Left ventricle myocardium inferior (tissue), 1 donor: ENCODE data around the gene MED13L. TPM values are rescaled to one million over a fixed set of nuclear protein-coding genes. Genes with fewer than 3 reads are reported as not detected.

Experiments
- DNase-seq: peaks from one replicate; pipeline ENCODE4 v3.0.0-alpha.2; 2020
- H3K27ac ChIP-seq: fragments of 200-600 bp; replicated peaks from 2 replicates; pipeline ENCODE4 v1.8.0; 2021
- H3K27me3 ChIP-seq: fragments of 200-600 bp; 2 replicates; pipeline ENCODE4 v1.8.0; 2021; ENCODE audit warnings: low read depth
- H3K36me3 ChIP-seq: fragments of 200-600 bp; 2 replicates; pipeline ENCODE4 v1.8.0; 2021
- H3K4me1 ChIP-seq: fragments of 200-600 bp; 2 replicates; pipeline ENCODE4 v1.8.0; 2021
- H3K4me3 ChIP-seq: fragments of 200-600 bp; 2 replicates; pipeline ENCODE4 v1.8.0; 2021; ENCODE audit warnings: mild to moderate bottlenecking, moderate library complexity
- H3K9me3 ChIP-seq: fragments of 200-600 bp; replicated peaks from 2 replicates; pipeline ENCODE4 v1.8.0; 2021
- intact Hi-C: fragments of 100-400 bp; cut with micrococcal nuclease; formaldehyde crosslinking; loops from one replicate; pipeline ENCODE4 v1.11.0; 2022
- total RNA-seq: library from RNA; stranded (reverse); fragmentation: NEBNext Ultra II Directional; extraction: Animal tissue kit (Norgen Biotek cat#: 25700); gene quantifications from one replicate; pipeline ENCODE4 v1.2.1, GENCODE V29; 2021
- TF ChIP-seq, protein P1 (sequence below): fragments of 200-600 bp; IDR thresholded peaks from 2 replicates; pipeline ENCODE4 v1.8.0; 2021; ENCODE audit warnings: antibody characterized with exemption, mild to moderate bottlenecking, borderline replicate concordance
- donor health status: DM: no; HTN: yes; CAD: no; lungs with severe emphysema.

Gene MED13L
- total RNA-seq, 1 donor from 2014 or later, result 55.0 TPM

DNA sequence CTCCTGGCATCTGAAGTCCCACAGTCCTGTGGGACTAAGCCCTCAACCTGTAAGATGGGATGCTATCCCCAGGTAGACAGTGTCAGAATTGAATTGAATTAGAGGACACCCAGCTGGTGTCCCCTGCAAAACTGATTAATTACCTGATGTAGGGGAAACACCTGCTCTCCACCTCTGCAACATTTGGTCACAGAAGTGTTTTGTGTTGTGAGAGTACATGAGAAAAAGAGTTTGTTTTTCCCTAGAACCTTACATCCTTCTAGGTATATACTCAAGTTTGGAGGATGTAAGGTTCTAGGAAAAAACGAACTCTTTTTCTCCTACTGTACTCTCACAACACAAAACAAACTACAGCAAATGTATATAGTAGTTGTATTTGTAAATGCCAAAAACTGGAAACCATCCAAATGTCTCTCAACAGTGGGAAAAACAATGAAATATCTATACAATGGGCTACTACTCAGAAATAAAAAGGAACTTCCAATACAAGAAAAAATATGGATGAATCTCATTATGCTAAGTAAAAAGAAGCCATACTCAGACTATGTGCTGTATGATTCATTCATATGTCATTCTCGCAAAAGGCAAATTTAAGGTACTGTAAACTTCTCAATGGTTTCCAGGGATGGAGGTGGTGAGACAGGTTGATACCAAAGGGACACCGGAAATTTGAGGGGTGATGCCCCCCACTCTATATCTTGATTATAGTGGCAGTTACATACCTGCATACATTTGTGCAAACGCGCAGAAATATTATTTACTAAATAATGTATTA lies 160.7 kb downstream of the MED13L start:
- intact Hi-C loops, result no loop called here
- Histone ChIP-seq H3K27me3 (no peaks in the 10 kb centered on the region), H3K4me1 (peaks cover 40% of the 10 kb centered on the region), H3K36me3 (no peaks in the 10 kb centered on the region), H3K9me3 (no peaks in the 10 kb centered on the region), H3K4me3 (no peak overlapping the region), H3K27ac (no peak overlapping the region)
- TF ChIP-seq, protein P1, sequence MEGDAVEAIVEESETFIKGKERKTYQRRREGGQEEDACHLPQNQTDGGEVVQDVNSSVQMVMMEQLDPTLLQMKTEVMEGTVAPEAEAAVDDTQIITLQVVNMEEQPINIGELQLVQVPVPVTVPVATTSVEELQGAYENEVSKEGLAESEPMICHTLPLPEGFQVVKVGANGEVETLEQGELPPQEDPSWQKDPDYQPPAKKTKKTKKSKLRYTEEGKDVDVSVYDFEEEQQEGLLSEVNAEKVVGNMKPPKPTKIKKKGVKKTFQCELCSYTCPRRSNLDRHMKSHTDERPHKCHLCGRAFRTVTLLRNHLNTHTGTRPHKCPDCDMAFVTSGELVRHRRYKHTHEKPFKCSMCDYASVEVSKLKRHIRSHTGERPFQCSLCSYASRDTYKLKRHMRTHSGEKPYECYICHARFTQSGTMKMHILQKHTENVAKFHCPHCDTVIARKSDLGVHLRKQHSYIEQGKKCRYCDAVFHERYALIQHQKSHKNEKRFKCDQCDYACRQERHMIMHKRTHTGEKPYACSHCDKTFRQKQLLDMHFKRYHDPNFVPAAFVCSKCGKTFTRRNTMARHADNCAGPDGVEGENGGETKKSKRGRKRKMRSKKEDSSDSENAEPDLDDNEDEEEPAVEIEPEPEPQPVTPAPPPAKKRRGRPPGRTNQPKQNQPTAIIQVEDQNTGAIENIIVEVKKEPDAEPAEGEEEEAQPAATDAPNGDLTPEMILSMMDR, result no peak
- DNase-seq, result no peak

DNA sequence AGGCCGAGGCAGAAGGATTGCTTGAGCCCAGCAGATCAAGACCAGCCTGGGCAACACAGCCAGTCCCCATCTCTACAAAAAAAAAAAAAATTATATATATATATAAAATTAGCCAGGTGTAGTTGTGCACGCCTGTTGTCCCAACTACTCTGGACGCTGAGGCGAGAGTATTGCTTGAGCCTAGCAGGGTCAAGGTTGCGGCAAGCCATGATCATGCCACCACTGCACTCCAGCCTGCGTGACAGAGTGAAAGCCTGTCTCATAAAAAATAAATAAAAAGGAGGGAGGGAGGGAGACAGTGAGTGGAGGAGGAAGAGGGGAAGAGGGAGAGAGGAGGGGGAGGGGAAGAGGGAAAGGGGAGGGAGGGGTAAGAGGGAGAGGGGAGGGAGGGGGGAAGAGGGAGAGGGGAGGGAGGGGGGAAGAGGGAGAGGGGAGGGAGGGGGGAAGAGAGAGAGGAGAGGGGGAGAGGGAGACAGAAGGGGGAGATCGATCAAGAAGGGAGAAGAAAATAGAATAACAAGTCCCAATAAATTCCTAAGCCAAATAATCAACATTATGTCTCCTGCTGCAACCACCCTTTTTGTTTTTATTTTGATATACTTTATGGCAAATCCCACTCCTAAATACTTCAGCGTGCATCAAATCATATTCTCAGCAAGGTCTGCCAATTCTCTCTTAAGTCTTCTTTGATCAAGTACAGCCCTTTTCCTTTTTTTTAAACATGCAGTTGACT lies 163.9 kb downstream of the MED13L start:
- Histone ChIP-seq H3K27me3 (no peaks in the 10 kb centered on the region), H3K9me3 (no peaks in the 10 kb centered on the region), H3K27ac (no peak overlapping the region), H3K4me1 (peaks cover 27% of the 10 kb centered on the region), H3K36me3 (no peaks in the 10 kb centered on the region), H3K4me3 (no peak overlapping the region)
- TF ChIP-seq, protein P1, result no peak
- DNase-seq, result no peak
- intact Hi-C loops, result no loop called here

DNA sequence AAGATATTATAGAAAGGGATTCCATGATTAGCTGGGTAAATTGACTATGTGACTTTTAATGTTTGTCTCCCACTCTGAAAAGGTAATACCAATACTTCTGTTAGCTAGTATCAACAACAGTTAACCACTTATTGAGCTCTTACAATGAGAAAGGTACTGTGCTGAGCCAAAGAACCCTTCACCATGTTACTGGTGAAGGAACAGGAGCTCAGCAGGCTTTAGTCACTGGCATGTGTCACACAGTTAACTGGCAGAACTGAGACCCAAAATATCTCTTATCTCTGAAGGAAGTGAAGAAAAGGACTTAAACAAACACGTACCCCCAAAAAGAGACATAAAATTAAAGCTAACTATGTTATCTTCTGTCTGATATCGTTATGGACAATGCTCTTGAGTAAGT lies 170.6 kb downstream of the MED13L start:
- no peaks in the 10 kb centered on the region for H3K9me3 ChIP-seq
- H3K36me3 ChIP-seq, result peaks cover 9% of the 10 kb centered on the region
- TF ChIP-seq, protein P1, result no peak
- H3K4me1 ChIP-seq, result peaks cover 24% of the 10 kb centered on the region
- DNase-seq, result no peak
- intact Hi-C loops, result no loop called here
- H3K27ac ChIP-seq, result no peak overlapping the region
- H3K4me3 ChIP-seq, result no peak overlapping the region
- no peaks in the 10 kb centered on the region for H3K27me3 ChIP-seq

DNA sequence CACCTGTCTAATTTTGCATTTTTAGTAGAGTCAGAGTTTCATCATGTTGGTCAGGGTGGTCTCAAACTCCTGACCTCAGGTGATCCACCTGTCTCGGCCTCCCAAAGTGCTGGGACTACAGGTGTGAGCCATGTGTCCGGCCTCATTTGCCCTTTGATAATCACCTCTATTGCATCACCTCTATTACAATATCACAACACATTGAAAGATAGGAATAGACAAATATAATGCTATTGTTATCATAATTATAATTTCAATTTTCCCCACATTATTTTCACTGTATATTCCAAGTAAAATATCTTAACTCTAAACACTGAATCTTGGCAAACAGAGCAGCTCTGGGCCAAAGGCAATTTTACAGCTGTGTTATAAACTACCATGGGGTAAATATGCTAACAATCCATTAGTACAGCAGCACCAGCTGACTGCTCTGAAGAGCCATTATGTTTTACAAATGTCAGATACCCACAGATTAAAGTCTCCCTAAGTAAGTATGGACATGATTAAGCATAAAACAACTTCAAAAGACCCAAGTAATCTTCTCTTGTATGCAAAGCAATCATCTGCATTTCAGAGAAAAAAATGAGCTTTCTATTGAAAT lies 173.2 kb downstream of the MED13L start:
- DNase-seq, result no peak
- H3K36me3 ChIP-seq, result peaks cover 9% of the 10 kb centered on the region
- TF ChIP-seq, protein P1, result no peak
- no peaks in the 10 kb centered on the region for H3K9me3 ChIP-seq
- intact Hi-C loops, result no loop called here
- peaks cover 33% of the 10 kb centered on the region for H3K4me1 ChIP-seq
- H3K27ac ChIP-seq, result no peak overlapping the region
- H3K4me3 ChIP-seq, result no peak overlapping the region
- no peaks in the 10 kb centered on the region for H3K27me3 ChIP-seq

DNA sequence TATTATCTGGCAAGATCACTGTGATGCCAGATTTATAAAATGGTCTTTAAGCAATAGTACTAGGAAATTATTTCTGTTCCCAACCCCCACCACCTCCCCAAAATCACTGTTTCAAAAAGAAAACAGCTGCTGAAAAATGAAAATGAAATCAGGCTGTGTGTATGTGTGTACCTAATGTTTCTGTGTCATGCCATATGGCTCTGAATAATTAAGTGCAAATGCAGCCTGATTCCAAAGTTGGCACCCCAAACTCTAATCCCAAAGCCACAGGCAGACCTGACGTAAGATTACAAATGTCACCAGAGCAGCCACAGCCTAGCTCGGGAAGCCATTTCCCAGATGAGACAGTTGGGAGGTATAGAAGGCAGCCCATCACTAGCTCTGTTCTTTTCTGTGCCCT lies 175.5 kb downstream of the MED13L start:
- TF ChIP-seq, protein P1, result no peak
- intact Hi-C loops, result no loop called here
- Histone ChIP-seq H3K4me1 (peaks cover 33% of the 10 kb centered on the region), H3K27me3 (no peaks in the 10 kb centered on the region), H3K27ac (no peak overlapping the region), H3K4me3 (no peak overlapping the region), H3K36me3 (peaks cover 9% of the 10 kb centered on the region), H3K9me3 (no peaks in the 10 kb centered on the region)
- DNase-seq, result no peak
